SIG-M5 treated with dmso at 0.1 percent for 504 hours (cell line): Measurements from ENCODE around the gene CCDC13.

Source experiments
- DNase-seq: peaks from one replicate; lab custom pipeline; 2025; ENCODE audit not compliant: unreplicated experiment; lab: John Stamatoyannopoulos, UW

CCDC13 gene

GRCh38 chr3:42735615-42736014 lies 37.4 kb downstream of the CCDC13 start:
- DNase-seq, result no peak

GRCh38 chr3:42735019-42735418 lies 38.0 kb downstream of the CCDC13 start:
- DNase-seq, result no peak

GRCh38 chr3:42734263-42734860 lies 38.7 kb downstream of the CCDC13 start:
- no peak for DNase-seq

- no peak for DNase-seq
These were observed 39.4 kb downstream of the CCDC13 start for GRCh38 chr3:42733501-42734262.

GRCh38 chr3:42732829-42733459 lies 40.1 kb downstream of the CCDC13 start:
- DNase-seq, result no peak

- DNase-seq, result no peak
These were observed 40.7 kb downstream of the CCDC13 start for GRCh38 chr3:42732196-42732828.

- no peak for DNase-seq
These were observed 41.4 kb downstream of the CCDC13 start for GRCh38 chr3:42731476-42732195.

GRCh38 chr3:42730706-42731420 lies 42.2 kb downstream of the CCDC13 start:
- no peak for DNase-seq

GRCh38 chr3:42730294-42730693 lies 42.8 kb downstream of the CCDC13 start:
- DNase-seq, result no peak

GRCh38 chr3:42729404-42730145 lies 43.5 kb downstream of the CCDC13 start:
- no peak for DNase-seq

- no peak for DNase-seq
These were observed 44.2 kb downstream of the CCDC13 start for GRCh38 chr3:42728668-42729364.

- no peak for DNase-seq
These were observed 45.0 kb downstream of the CCDC13 start for GRCh38 chr3:42728056-42728455.

GRCh38 chr3:42725454-42725853 lies 47.6 kb downstream of the CCDC13 start:
- no peak for DNase-seq

GRCh38 chr3:42723219-42723618 lies 49.8 kb downstream of the CCDC13 start:
- no peak for DNase-seq
